HG02571 (cell line): Measurements from ENCODE around the gene TACC2.
"Not testable (repeated sequence)": the region's sequence is repeated elsewhere in the genome, so short reads cannot be mapped to it uniquely, and the experiment has no call there.

Experiments
- ATAC-seq: cut with Tn5 transposase; IDR thresholded peaks from one replicate; pipeline ENCODE4 v1.9.1; 2021; ENCODE audit warnings: mild to moderate bottlenecking, moderate library complexity; ENCODE audit not compliant: unreplicated experiment

The TACC2 gene

GRCh38 chr10:122056431-122057094, 67.6 kb downstream of the TACC2 start:
- ATAC-seq: no peak

GRCh38 chr10:122057841-122058413, 69.0 kb downstream of the TACC2 start:
- ATAC-seq: no peak

GRCh38 chr10:122060250-122060649, 71.3 kb downstream of the TACC2 start:
- ATAC-seq: no peak

- no peak for ATAC-seq
Observed at GRCh38 chr10:122062831-122063674, 74.1 kb downstream of the TACC2 start.

GRCh38 chr10:122066337-122066939, 77.5 kb downstream of the TACC2 start:
- not testable (repeated sequence) for ATAC-seq

- ATAC-seq: no peak
Observed at GRCh38 chr10:122068844-122069243, 79.9 kb downstream of the TACC2 start.

- no peak for ATAC-seq
Observed at GRCh38 chr10:122072491-122072890, 83.5 kb downstream of the TACC2 start.

- no peak for ATAC-seq
Observed at GRCh38 chr10:122073508-122073907, 84.5 kb downstream of the TACC2 start.

GRCh38 chr10:122075171-122075570, 86.2 kb downstream of the TACC2 start:
- ATAC-seq: no peak

GRCh38 chr10:122075876-122076275, 86.9 kb downstream of the TACC2 start:
- ATAC-seq: not testable (repeated sequence)

- no peak for ATAC-seq
Observed at GRCh38 chr10:122077311-122077875, 88.4 kb downstream of the TACC2 start.

GRCh38 chr10:122078326-122078725, 89.4 kb downstream of the TACC2 start:
- no peak for ATAC-seq

- ATAC-seq: no peak
Observed at GRCh38 chr10:122078965-122079795, 90.2 kb downstream of the TACC2 start.

GRCh38 chr10:122082616-122083477, 93.9 kb downstream of the TACC2 start:
- ATAC-seq: no peak

GRCh38 chr10:122083478-122084025, 94.6 kb downstream of the TACC2 start:
- ATAC-seq: no peak

- no peak for ATAC-seq
Observed at GRCh38 chr10:122084286-122085041, 95.5 kb downstream of the TACC2 start.

- no peak for ATAC-seq
Observed at GRCh38 chr10:122085423-122085911, 96.5 kb downstream of the TACC2 start.
